ENCODE results near the gene KANSL1L. TPM values are rescaled to one million over a fixed set of nuclear protein-coding genes. Genes with fewer than 3 reads are reported as not detected.

Gene KANSL1L
- total and polyA plus RNA-seq, 10 of the 15 experiments (the other 5 are each of a cell fraction or from before 2014, with no cell fraction given) = 1.2 to 9.5 (median 3.7) TPM

GRCh38 chr2:210063306-210063705 lies 107.9 kb downstream of the KANSL1L start:
- Histone ChIP-seq H3K4me3 (no peak overlapping the region), H3K79me2 (ENCODE audit: control insufficient read depth, insufficient read depth, low read length) (no peaks in the 10 kb centered on the region), H2AFZ (ENCODE audit: control insufficient read depth, low read depth, low read length) (no peak overlapping the region), H3K4me2 (ENCODE audit: control insufficient read depth, insufficient read depth) (no peak overlapping the region), H4K20me1 (ENCODE audit: control insufficient read depth, insufficient read depth) (no peaks in the 10 kb centered on the region), H3K9ac (ENCODE audit: control insufficient read depth, insufficient read depth, low read length) (no peak overlapping the region), H3K36me3 (ENCODE audit: control insufficient read depth in 2 of 2, insufficient read depth in 2 of 2, low read length in 1 of 2) (no peaks in the 10 kb centered on the region), H3K9me3 (replicated peaks; ENCODE audit: control insufficient read depth, insufficient read depth, low read length) (no peaks in the 10 kb centered on the region), H3K27ac (ENCODE audit: control insufficient read depth, insufficient read depth) (no peak overlapping the region), H3K4me1 (ENCODE audit: control insufficient read depth, insufficient read depth, low read length) (no peaks in the 10 kb centered on the region), H3K27me3 (replicated peaks in 1 of 2; ENCODE audit: control insufficient read depth in 2 of 2, insufficient read depth in 2 of 2, low read length in 1 of 2) (no peaks in the 10 kb centered on the region)
- SMC1A ChIA-PET (ENCODE audit: uncharacterized antibody, unreplicated experiment) = no interaction called here
- RAD21 ChIA-PET (ENCODE audit: unreplicated experiment) = no interaction called here
- intact Hi-C loops (cut with micrococcal nuclease; ENCODE audit: unreplicated experiment) = no loop called here
- CTCF ChIA-PET = interaction anchor here (1.2 kb wide), 1 partner anchor 135 kb away, joined by 4 read pairs; no protein-coding TSS in a partner anchor
- in situ Hi-C loops (cut with MboI) = no loop called here
- POLR2A ChIA-PET = no interaction called here
- no TSS peak for BruUV-seq (replicated peaks)
- DNase-seq (ENCODE audit: low read depth, low spot score) (no peak), ATAC-seq (no peak), FAIRE-seq (no peak)
- TF ChIP-seq MEF2B (IDR thresholded peaks at IDR 0.05; ENCODE audit: partially characterized antibody, poor library complexity, severe bottlenecking) (no peak), CREB1 (IDR thresholded peaks at IDR 0.05; ENCODE audit: low read depth) (no peak), MEF2A (IDR thresholded peaks at IDR 0.05; ENCODE audit: insufficient read depth, low read depth, low read length) (no peak), CHD2 (IDR thresholded peaks at IDR 0.05; ENCODE audit: borderline replicate concordance, low read depth, low read length) (no peak), RELA (IDR thresholded peaks at IDR 0.05; ENCODE audit: borderline replicate concordance, partially characterized antibody) (no peak), ZBED1 (IDR thresholded peaks at IDR 0.05; ENCODE audit: borderline replicate concordance) (no peak), NFYA (IDR thresholded peaks at IDR 0.05; ENCODE audit: borderline replicate concordance, low read depth, low read length) (no peak), LARP7 (IDR thresholded peaks at IDR 0.05) (no peak), MTA3 (IDR thresholded peaks at IDR 0.05; ENCODE audit: borderline replicate concordance, low read length) (no peak), STAT3 (IDR thresholded peaks at IDR 0.05; ENCODE audit: low read depth, low read length) (no peak), STAT1 (conservative IDR thresholded peaks at IDR 0.05) (no peak), TBL1XR1 (IDR thresholded peaks at IDR 0.05; ENCODE audit: low read depth, low read length) (no peak), KLF5 (IDR thresholded peaks at IDR 0.05; ENCODE audit: partially characterized antibody) (no peak), KAT2A (conservative IDR thresholded peaks at IDR 0.05; ENCODE audit: control insufficient read depth, low read depth, low read length) (no peak), SMC3 (IDR thresholded peaks at IDR 0.05; ENCODE audit: borderline replicate concordance, low read length) (no peak), WRNIP1 (IDR thresholded peaks at IDR 0.05; ENCODE audit: borderline replicate concordance, low read depth, low read length) (no peak), SMAD5 (IDR thresholded peaks at IDR 0.05; ENCODE audit: low read depth) (no peak), IRF5 (IDR thresholded peaks at IDR 0.05; ENCODE audit: borderline replicate concordance) (no peak), SP1 (IDR thresholded peaks at IDR 0.05; ENCODE audit: low read depth, low read length) (no peak), GATAD2B (conservative IDR thresholded peaks at IDR 0.05; ENCODE audit: low read depth) (no peak)
- WGBS (ENCODE audit: insufficient coverage, insufficient replicate concordance, low lambda C conversion rate, missing lambda C conversion rate) = 61% methylated on average over 2 of the region's 2 CpGs
